ENCODE results near the gene KLHL29.

KLHL29 gene

DNA sequence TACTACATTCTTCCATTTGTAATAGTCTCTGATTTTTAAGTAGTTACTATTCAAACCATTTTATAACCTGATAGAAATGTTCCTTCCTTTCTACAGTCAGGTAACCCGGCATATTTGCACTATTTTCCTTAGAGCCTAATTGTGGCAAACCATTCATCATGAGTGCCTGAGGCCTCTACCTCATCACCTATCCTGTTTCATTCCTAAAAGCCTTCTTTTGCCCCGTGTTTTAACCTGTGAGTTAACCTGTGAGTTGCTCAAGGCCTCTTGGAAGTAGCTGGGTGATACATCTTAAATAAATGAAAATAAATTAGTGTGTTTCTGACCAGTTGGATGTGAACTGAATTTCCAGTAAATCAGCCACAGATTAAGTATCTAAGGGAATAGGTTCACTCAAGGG lies 6.5 kb upstream of the KLHL29 start:
- Histone ChIP-seq H4K20me1 (peaks cover 0 to 9% (median 0%) of the 10 kb centered on the region in 11 experiments; a peak in 1 of 22 replicates), H3K9me3 (replicated peaks in 1 of 11) (no peaks in the 10 kb centered on the region), H3K9ac (no peak overlapping the region), H3K4me3 (no peak overlapping the region), H3K27me3 (peaks cover 10 to 24% (median 15%) of the 10 kb centered on the region in 11 experiments), H3K27ac (no peak overlapping the region), H3K4me1 (peaks cover 14 to 27% (median 19%) of the 10 kb centered on the region in 10 experiments), H3K4me2 (no peak overlapping the region), H3K36me3 (no peaks in the 10 kb centered on the region)
- no peak for TF ChIP-seq Cebpa-rat (IDR thresholded peaks at IDR 0.05)

DNA sequence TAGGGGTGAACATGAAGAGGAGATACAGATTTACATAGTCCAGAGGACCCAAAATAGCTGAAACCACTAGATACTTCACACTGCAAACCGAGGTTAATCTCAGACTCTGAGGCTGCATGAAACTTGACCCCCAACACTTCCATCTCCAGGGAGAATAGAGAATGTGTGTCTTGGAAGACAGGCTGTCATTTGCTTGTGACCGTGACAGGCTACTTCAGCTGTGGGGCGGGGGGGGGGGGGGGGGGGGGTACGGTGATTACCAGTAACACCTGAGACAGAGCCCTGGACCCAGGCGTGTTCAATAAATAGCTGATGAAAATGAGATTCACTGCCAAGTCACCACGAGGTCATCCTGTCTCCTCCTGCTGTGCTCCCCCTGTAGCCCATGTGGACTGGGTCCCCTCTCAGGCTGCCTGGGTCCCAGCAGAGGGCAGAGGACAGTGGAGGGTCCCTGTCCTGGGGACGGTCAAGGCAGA lies 5.7 kb upstream of the KLHL29 start:
- Histone ChIP-seq H3K9ac (no peak overlapping the region), H4K20me1 (peaks cover 0 to 16% (median 0%) of the 10 kb centered on the region in 11 experiments; a peak in 1 of 22 replicates), H3K4me2 (peak overlapping the region in 5 of 11 experiments; percentile 61 to 84 (median 72); a peak in 7 of 22 replicates), H3K36me3 (no peaks in the 10 kb centered on the region), H3K27me3 (peaks cover 18 to 32% (median 23%) of the 10 kb centered on the region in 11 experiments), H3K27ac (no peak overlapping the region; a peak in 2 of 22 replicates), H3K9me3 (replicated peaks in 1 of 11) (no peaks in the 10 kb centered on the region), H3K4me1 (peaks cover 14 to 27% (median 19%) of the 10 kb centered on the region in 10 experiments), H3K4me3 (no peak overlapping the region)
- no peak for TF ChIP-seq Cebpa-rat (IDR thresholded peaks at IDR 0.05)

- Histone ChIP-seq H3K4me3 (peak overlapping the region in 1 of 10 experiments; percentile 40; a peak in 1 of 20 replicates), H3K9me3 (replicated peaks in 1 of 11) (no peaks in the 10 kb centered on the region), H3K27ac (peak overlapping the region in 9 of 11 experiments; percentile 48 to 78 (median 69); a peak in 18 of 22 replicates), H3K9ac (peak overlapping the region in 3 of 11 experiments; percentile 43 to 55 (median 51); a peak in 6 of 22 replicates), H4K20me1 (peaks cover 0 to 23% (median 3%) of the 10 kb centered on the region in 11 experiments; a peak in 15 of 22 replicates), H3K4me2 (peak overlapping the region; percentile 61 to 84 (median 72)), H3K27me3 (peaks cover 32 to 46% (median 37%) of the 10 kb centered on the region in 11 experiments), H3K4me1 (peaks cover 16 to 31% (median 22%) of the 10 kb centered on the region in 10 experiments), H3K36me3 (no peaks in the 10 kb centered on the region)
- TF ChIP-seq Cebpa-rat (IDR thresholded peaks at IDR 0.05), result no peak
These were observed 4.4 kb upstream of the KLHL29 start for GRCh38 chr2:23380562-23381065.

- TF ChIP-seq Cebpa-rat (IDR thresholded peaks at IDR 0.05), result peak in 9 of 11 experiments; percentile 54 to 92 (median 73); a peak in 14 of 22 replicates
- H3K9ac ChIP-seq, result peak overlapping the region in 3 of 11 experiments; percentile 43 to 55 (median 51); a peak in 6 of 22 replicates
- peaks cover 0 to 28% (median 8%) of the 10 kb centered on the region in 11 experiments; a peak in 19 of 22 replicates for H4K20me1 ChIP-seq
- H3K4me1 ChIP-seq, result peaks cover 21 to 35% (median 27%) of the 10 kb centered on the region in 10 experiments
- H3K27ac ChIP-seq, result peak overlapping the region in 9 of 11 experiments; percentile 48 to 78 (median 69); a peak in 18 of 22 replicates
- H3K4me3 ChIP-seq, result peak overlapping the region in 1 of 10 experiments; percentile 40; a peak in 1 of 20 replicates
- peaks cover 36 to 50% (median 41%) of the 10 kb centered on the region in 11 experiments for H3K27me3 ChIP-seq
- H3K4me2 ChIP-seq, result peak overlapping the region; percentile 61 to 84 (median 72)
- H3K9me3 ChIP-seq (replicated peaks in 1 of 11), result no peaks in the 10 kb centered on the region
- H3K36me3 ChIP-seq, result no peaks in the 10 kb centered on the region
These were observed 3.9 kb upstream of the KLHL29 start for GRCh38 chr2:23381084-23381483.

DNA sequence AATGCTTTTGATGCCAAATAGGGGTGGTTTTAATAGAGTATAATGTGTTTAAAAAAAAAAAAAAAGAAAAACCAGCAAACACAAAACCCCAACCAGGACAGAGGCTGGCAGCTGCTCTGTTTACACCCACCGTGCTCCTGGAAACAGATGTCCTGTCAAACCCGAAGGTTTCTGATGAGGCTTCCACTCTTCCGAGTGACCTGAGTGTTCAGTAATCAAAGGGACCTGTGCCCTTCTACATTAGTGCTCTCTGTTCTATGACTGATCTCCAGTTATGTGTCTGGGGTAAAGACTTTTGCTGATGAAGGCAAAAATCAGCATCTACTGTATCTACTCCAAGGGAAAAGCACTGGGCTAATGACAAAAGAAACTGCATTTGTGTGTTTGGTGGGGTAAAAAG lies 3.5 kb upstream of the KLHL29 start:
- H3K4me2 ChIP-seq, result peak overlapping the region in 10 of 11 experiments; percentile 61 to 84 (median 74); a peak in 20 of 22 replicates
- H4K20me1 ChIP-seq, result peaks cover 0 to 32% (median 12%) of the 10 kb centered on the region in 11 experiments; a peak in 19 of 22 replicates
- TF ChIP-seq Cebpa-rat (IDR thresholded peaks at IDR 0.05), result no peak
- peak overlapping the region in 6 of 11 experiments; percentile 21 to 78 (median 50); a peak in 6 of 22 replicates for H3K27ac ChIP-seq
- H3K4me1 ChIP-seq, result peaks cover 25 to 39% (median 31%) of the 10 kb centered on the region in 10 experiments
- no peaks in the 10 kb centered on the region for H3K9me3 ChIP-seq (replicated peaks in 1 of 11)
- no peaks in the 10 kb centered on the region for H3K36me3 ChIP-seq
- no peak overlapping the region for H3K4me3 ChIP-seq
- H3K27me3 ChIP-seq, result peaks cover 40 to 54% (median 45%) of the 10 kb centered on the region in 11 experiments
- no peak overlapping the region for H3K9ac ChIP-seq

DNA sequence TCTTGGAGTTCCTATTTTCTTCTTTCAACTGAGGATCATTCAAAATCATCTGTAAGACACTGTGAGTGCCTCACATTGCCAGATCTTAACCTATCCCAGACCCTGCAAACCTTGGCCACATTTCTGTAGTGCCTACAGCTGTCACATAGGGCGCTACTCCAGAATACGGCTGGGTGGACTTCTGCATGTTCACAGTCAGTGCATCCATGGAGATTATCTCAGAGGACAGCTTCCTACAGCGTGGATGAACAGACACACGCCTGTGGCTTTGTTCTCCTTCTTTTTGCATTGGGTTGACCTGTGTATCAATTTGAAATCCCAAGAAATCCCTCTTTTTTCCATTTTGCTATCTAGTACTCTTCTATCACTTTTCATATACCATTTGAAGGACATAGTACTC lies 1.9 kb upstream of the KLHL29 start:
- H3K27ac ChIP-seq, result no peak overlapping the region
- peaks cover 0 to 38% (median 20%) of the 10 kb centered on the region in 11 experiments; a peak in 19 of 22 replicates for H4K20me1 ChIP-seq
- H3K36me3 ChIP-seq, result no peaks in the 10 kb centered on the region
- no peak overlapping the region for H3K4me3 ChIP-seq
- H3K9ac ChIP-seq, result no peak overlapping the region
- peaks cover 56 to 71% (median 62%) of the 10 kb centered on the region in 11 experiments for H3K27me3 ChIP-seq
- H3K4me2 ChIP-seq, result no peak overlapping the region
- peaks cover 31 to 46% (median 37%) of the 10 kb centered on the region in 10 experiments for H3K4me1 ChIP-seq
- H3K9me3 ChIP-seq (replicated peaks in 1 of 11), result no peaks in the 10 kb centered on the region
- TF ChIP-seq Cebpa-rat (IDR thresholded peaks at IDR 0.05), result no peak

- peak overlapping the region in 9 of 11 experiments; percentile 25 to 71 (median 59); a peak in 14 of 22 replicates for H3K9ac ChIP-seq
- H3K27me3 ChIP-seq, result peaks cover 78 to 92% (median 82%) of the 10 kb centered on the region in 11 experiments
- TF ChIP-seq Cebpa-rat (IDR thresholded peaks at IDR 0.05), result no peak
- H3K27ac ChIP-seq, result no peak overlapping the region
- H3K4me1 ChIP-seq, result peaks cover 31 to 40% (median 34%) of the 10 kb centered on the region in 10 experiments
- peak overlapping the region; percentile 60 to 76 (median 65) for H3K4me3 ChIP-seq
- no peaks in the 10 kb centered on the region for H3K36me3 ChIP-seq
- H4K20me1 ChIP-seq, result peaks cover 0 to 38% (median 20%) of the 10 kb centered on the region in 11 experiments; a peak in 19 of 22 replicates
- H3K4me2 ChIP-seq, result peak overlapping the region; percentile 95 to 98 (median 98)
- no peaks in the 10 kb centered on the region for H3K9me3 ChIP-seq (replicated peaks in 1 of 11)
These were observed 370 bp downstream of the KLHL29 start for GRCh38 chr2:23385351-23385747.

GRCh38 chr2:23385748-23386338 lies 864 bp downstream of the KLHL29 start:
- Histone ChIP-seq H3K4me3 (peak overlapping the region; percentile 60 to 76 (median 65)), H3K9me3 (replicated peaks in 1 of 11) (no peaks in the 10 kb centered on the region), H3K9ac (peak overlapping the region in 8 of 11 experiments; percentile 22 to 71 (median 59); a peak in 13 of 22 replicates), H3K36me3 (no peaks in the 10 kb centered on the region), H3K4me1 (peaks cover 26 to 35% (median 29%) of the 10 kb centered on the region in 10 experiments), H3K27ac (no peak overlapping the region), H4K20me1 (peaks cover 0 to 38% (median 20%) of the 10 kb centered on the region in 11 experiments; a peak in 19 of 22 replicates), H3K4me2 (peak overlapping the region; percentile 95 to 98 (median 98)), H3K27me3 (peaks cover 78 to 92% (median 85%) of the 10 kb centered on the region in 11 experiments)
- no peak for TF ChIP-seq Cebpa-rat (IDR thresholded peaks at IDR 0.05)

Data from BLaER1 treated with 17β-estradiol and CSF1 and Interleukin-3, amounts not matched to agents 10 nM and 100 nM (cell line).